Osteocyte (in vitro differentiated cells): ENCODE measurements around the gene TOMM22. TPM values are rescaled to one million over a fixed set of nuclear protein-coding genes. Genes with fewer than 3 reads are reported as not detected.

Experiments
- DNase-seq: peaks from one replicate; pipeline ENCODE4 v3.0.0; 2021; ENCODE audit warnings: mixed read lengths; ENCODE audit not compliant: unreplicated experiment; ENCODE audit errors: extremely low spot score
- H3K27ac Mint-ChIP-seq: one replicate; pipeline ENCODE4 v1.8.0; 2021; ENCODE audit warnings: mild to moderate bottlenecking, mixed read lengths; ENCODE audit not compliant: unreplicated experiment
- H3K27me3 Mint-ChIP-seq: one replicate; pipeline ENCODE4 v1.8.0; 2021; ENCODE audit warnings: mixed read lengths; ENCODE audit not compliant: unreplicated experiment
- H3K36me3 Mint-ChIP-seq: one replicate; pipeline ENCODE4 v1.8.0; 2021; ENCODE audit warnings: mixed read lengths; ENCODE audit not compliant: unreplicated experiment
- H3K4me1 Mint-ChIP-seq: one replicate; pipeline ENCODE4 v1.8.0; 2021; ENCODE audit warnings: mixed read lengths; ENCODE audit not compliant: unreplicated experiment
- H3K4me3 Mint-ChIP-seq: one replicate; pipeline ENCODE4 v1.8.0; 2021; ENCODE audit warnings: mild to moderate bottlenecking, moderate library complexity, mixed read lengths; ENCODE audit not compliant: unreplicated experiment
- H3K9me3 Mint-ChIP-seq: one replicate; pipeline ENCODE4 v1.8.0; 2021; ENCODE audit warnings: mixed read lengths; ENCODE audit not compliant: unreplicated experiment
- CTCF ChIP-seq: fragments of 200-600 bp; sonication (generic); IDR thresholded peaks from 2 replicates; pipeline ENCODE4 v1.5.0; 2021; ENCODE audit warnings: antibody characterized with exemption, mild to moderate bottlenecking, moderate library complexity
- total RNA-seq: library from RNA; stranded (reverse); gene quantifications from 2 replicates; pipeline ENCODE4 v1.2.1, GENCODE V29; 2021

Gene TOMM22
- total RNA-seq, 1 donor from 2014 or later = 61.0 TPM

GRCh38 chr22:38697425-38698089, 15.8 kb downstream of the TOMM22 start:
- peaks cover 13% of the 10 kb centered on the region for H3K36me3 Mint-ChIP-seq
- H3K27ac Mint-ChIP-seq = peak overlapping the region; percentile 94
- peak overlapping the region; percentile 91 for H3K4me3 Mint-ChIP-seq
- H3K27me3 Mint-ChIP-seq = no peaks in the 10 kb centered on the region
- no peaks in the 10 kb centered on the region for H3K9me3 Mint-ChIP-seq
- no peak for TF ChIP-seq CTCF
- no peak for DNase-seq
- H3K4me1 Mint-ChIP-seq = peaks cover 55% of the 10 kb centered on the region

GRCh38 chr22:38698407-38699094, 16.8 kb downstream of the TOMM22 start:
- Mint-ChIP-seq H3K27me3 (no peaks in the 10 kb centered on the region), H3K36me3 (peaks cover 7% of the 10 kb centered on the region), H3K27ac (peak overlapping the region; percentile 94), H3K4me1 (peaks cover 54% of the 10 kb centered on the region), H3K4me3 (peak overlapping the region; percentile 91), H3K9me3 (no peaks in the 10 kb centered on the region)
- no peak for TF ChIP-seq CTCF
- DNase-seq = no peak

GRCh38 chr22:38699143-38699542, 17.4 kb downstream of the TOMM22 start:
- H3K9me3 Mint-ChIP-seq = no peaks in the 10 kb centered on the region
- H3K36me3 Mint-ChIP-seq = peaks cover 6% of the 10 kb centered on the region
- peaks cover 54% of the 10 kb centered on the region for H3K4me1 Mint-ChIP-seq
- H3K4me3 Mint-ChIP-seq = peak overlapping the region; percentile 91
- no peaks in the 10 kb centered on the region for H3K27me3 Mint-ChIP-seq
- no peak for DNase-seq
- TF ChIP-seq CTCF = no peak
- peak overlapping the region; percentile 94 for H3K27ac Mint-ChIP-seq

DNA sequence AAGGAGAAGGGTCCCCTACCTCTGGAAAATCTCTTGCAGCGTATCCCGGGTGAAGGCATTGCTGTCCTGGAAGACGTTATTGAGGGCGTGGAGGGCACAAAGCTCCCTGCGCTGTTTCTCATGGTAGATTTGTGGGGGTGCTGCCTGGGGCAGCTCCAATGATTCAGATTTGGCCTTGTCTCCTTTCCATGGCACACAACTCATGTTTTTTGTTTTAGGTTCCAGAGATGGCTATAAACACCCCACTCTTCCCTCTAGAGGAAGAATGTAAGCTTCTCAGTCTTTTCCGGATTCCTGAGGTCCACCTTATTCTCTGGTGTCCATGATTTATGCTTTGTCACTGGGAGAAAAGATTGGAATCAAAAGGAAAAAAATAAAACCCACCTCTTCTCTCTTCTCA, 18.0 kb downstream of the TOMM22 start:
- Mint-ChIP-seq H3K4me1 (peaks cover 55% of the 10 kb centered on the region), H3K27ac (peak overlapping the region; percentile 94), H3K4me3 (peak overlapping the region; percentile 91), H3K27me3 (no peaks in the 10 kb centered on the region), H3K36me3 (peaks cover 2% of the 10 kb centered on the region), H3K9me3 (no peaks in the 10 kb centered on the region)
- TF ChIP-seq CTCF = peak; percentile 14
- no peak for DNase-seq

GRCh38 chr22:38700270-38700788, 18.6 kb downstream of the TOMM22 start:
- DNase-seq = no peak
- peak overlapping the region; percentile 94 for H3K27ac Mint-ChIP-seq
- no peaks in the 10 kb centered on the region for H3K27me3 Mint-ChIP-seq
- no peaks in the 10 kb centered on the region for H3K9me3 Mint-ChIP-seq
- no peak for TF ChIP-seq CTCF
- peaks cover 1% of the 10 kb centered on the region for H3K36me3 Mint-ChIP-seq
- H3K4me3 Mint-ChIP-seq = peak overlapping the region; percentile 91
- peaks cover 56% of the 10 kb centered on the region for H3K4me1 Mint-ChIP-seq
